GM13977 (cell line): ENCODE measurements around the gene KRT25.

Experiments
- DNase-seq: peaks from one replicate; pipeline ENCODE4 v3.0.0; 2012; ENCODE audit warnings: low spot score
- CTCF ChIP-seq: IDR thresholded peaks from 2 replicates; pipeline ENCODE4 v1.5.1; 2012; ENCODE audit warnings: mild to moderate bottlenecking, control low read depth; ENCODE audit not compliant: insufficient read depth; ENCODE audit errors: extremely low read depth, missing control alignments
- in situ Hi-C: fragments of 300-500 bp; cut with MboI; formaldehyde crosslinking; loops from one replicate; pipeline ENCODE4 v1.12.0; 2022; ENCODE audit warnings: low sequenced_read_pairs, low pct_unique_long_range_greater_than_20kb, mixed read lengths, inconsistent platforms; ENCODE audit not compliant: unreplicated experiment

The KRT25 gene

GRCh38 chr17:40755231-40755630 lies at the start of gene KRT25:
Gene KRT25 (minus strand): TSS chr17:40755331. CDS start chr17:40755271, 60 bp downstream.
- in situ Hi-C loops = no loop called here
- no peak for TF ChIP-seq CTCF
- no peak for DNase-seq

GRCh38 chr17:40803617-40804082 lies 48.5 kb upstream of the KRT25 start:
- DNase-seq = peak; percentile 66
- in situ Hi-C loops = no loop called here
- TF ChIP-seq CTCF = peak; percentile 88

- DNase-seq = no peak
- TF ChIP-seq CTCF = no peak
- in situ Hi-C loops = no loop called here
These were observed 46.0 kb upstream of the KRT25 start for GRCh38 chr17:40801157-40801556.

GRCh38 chr17:40800381-40800780 lies 45.2 kb upstream of the KRT25 start:
- DNase-seq = no peak
- in situ Hi-C loops = no loop called here

GRCh38 chr17:40799859-40800258 lies 44.7 kb upstream of the KRT25 start, which contains the start of gene KRT28:
Gene KRT28 (minus strand): TSS chr17:40799959. CDS start chr17:40799893, 66 bp downstream.
- TF ChIP-seq CTCF = no peak
- in situ Hi-C loops = loop anchor here (10.0 kb wide), 1 partner anchor 175 kb away; no protein-coding TSS in a partner anchor
- no peak for DNase-seq

More at GRCh38 chr17:40800381-40800780, 45.2 kb upstream of the KRT25 start:
- no peak for TF ChIP-seq CTCF

- in situ Hi-C loops = loop anchor here (10.0 kb wide), 1 partner anchor 172 kb away; no protein-coding TSS in a partner anchor
- TF ChIP-seq CTCF = no peak
- DNase-seq = no peak
These were observed 41.7 kb upstream of the KRT25 start for GRCh38 chr17:40796846-40797245.
